Right lobe of liver (tissue), 6 donors: ENCODE measurements around the gene FAM53A. TPM values are rescaled to one million over a fixed set of nuclear protein-coding genes. Genes with fewer than 3 reads are reported as not detected.

Experiments used
- ATAC-seq, 4 donors: fragments of 200-7000 bp; cut with Tn5 transposase; one replicate each; pipeline ENCODE4 v1.9.1; 2020; ENCODE audit warnings: mild to moderate bottlenecking in 4 of 4, moderate library complexity in 4 of 4
- DNase-seq, 3 donors: peaks; one replicate each; pipeline ENCODE4 v3.0.0-alpha.2; 2020
- H3K27ac ChIP-seq, 3 donors: fragments of 200-600 bp; one replicate each; pipeline ENCODE4 v1.8.0; 2022
- H3K27me3 ChIP-seq, 2 donors: fragments of 200-600 bp; one replicate each; pipeline ENCODE4 v1.8.0; 2022
- H3K36me3 ChIP-seq, 4 donors: fragments of 200-600 bp; sonication (generic) in 1 of 4; one replicate each; pipeline versions ENCODE4 v1.5.1 to v1.8.0; 2017 to 2022; ENCODE audit warnings: control low read depth in 1 of 4
- H3K4me1 ChIP-seq, 4 donors: fragments of 200-600 bp; sonication (generic) in 1 of 4; one replicate each; pipeline versions ENCODE4 v1.5.1 to v1.8.0; 2017 to 2022; ENCODE audit warnings: control low read depth in 1 of 4
- H3K4me3 ChIP-seq, 3 donors: fragments of 200-600 bp; one replicate each; pipeline ENCODE4 v1.8.0; 2022
- H3K9me3 ChIP-seq, 4 donors: fragments of 200-600 bp; sonication (generic) in 1 of 4; one replicate each; pipeline versions ENCODE4 v1.5.1 to v1.8.0; 2017 to 2022; ENCODE audit warnings: control low read depth in 1 of 4
- POLR2A ChIP-seq: fragments of 450-650 bp; IDR thresholded peaks from one replicate; pipeline ENCODE4 v1.6.1; 2017; ENCODE audit warnings: antibody characterized with exemption, mild to moderate bottlenecking
- WGBS: methylation state at CpG from one replicate; pipeline ENCODE4 v1.1.6; 2018; ENCODE audit warnings: low coverage, low lambda C conversion rate; ENCODE audit not compliant: insufficient coverage; ENCODE audit errors: missing lambda C conversion rate; 5-methylcytosine and 5-hydroxymethylcytosine counted together
- intact Hi-C, 2 donors: fragments of 100-400 bp; cut with DNase I; formaldehyde crosslinking; loops; one replicate each; pipeline versions ENCODE4 v1.11.2 to v1.14.1; 2022
- total RNA-seq, 6 experiments: library from RNA; depleted of rRNA in 2 of 6; stranded (reverse); fragments of >200 nt in 2 of 6; fragmentation: NEBNext Ultra II Directional in 3 of 6; extraction: Animal tissue kit (Norgen Biotek cat#: 25700) in 3 of 6; gene quantifications; one replicate each; pipeline versions ENCODE4 v1.1.0 to v1.2.4, GENCODE V29; 2016 to 2023
- TF ChIP-seq, protein P1 (sequence below), 4 donors: fragments of 200-600 bp in 3 of 4; fragments of 450-650 bp in 1 of 4; IDR thresholded peaks; one replicate each; pipeline versions ENCODE4 v1.5.1 to v1.8.0; 2016 to 2022; ENCODE audit warnings: antibody characterized with exemption in 4 of 4, mild to moderate bottlenecking in 2 of 4
- donor health status: DM: no; HTN: yes; CAD: no.
- donor health status: DM: no; HTN: no; CAD: no.
- donor health status: DM: no; HTN: no; CAD: no.
- donor health status: DM: no; HTN: yes; CAD: no.
- donor health status: DM: no; HTN: yes; CAD: no.

Gene FAM53A
- total RNA-seq, 6 experiments from 2014 or later = 0.56 to 3.5 (median 0.74) TPM

GRCh38 chr4:1614854-1615595, 69.1 kb downstream of the FAM53A start:
- no peaks in the 10 kb centered on the region for H3K9me3 ChIP-seq
- no peak overlapping the region for H3K27ac ChIP-seq
- H3K4me3 ChIP-seq = no peak overlapping the region
- ATAC-seq = no peak
- 30% methylated on average over 2 of the region's 37 CpGs for WGBS
- DNase-seq = no peak
- intact Hi-C loops = no loop called here
- H3K4me1 ChIP-seq = no peaks in the 10 kb centered on the region
- no peaks in the 10 kb centered on the region for H3K27me3 ChIP-seq
- no peak for TF ChIP-seq POLR2A
- TF ChIP-seq, protein P1, sequence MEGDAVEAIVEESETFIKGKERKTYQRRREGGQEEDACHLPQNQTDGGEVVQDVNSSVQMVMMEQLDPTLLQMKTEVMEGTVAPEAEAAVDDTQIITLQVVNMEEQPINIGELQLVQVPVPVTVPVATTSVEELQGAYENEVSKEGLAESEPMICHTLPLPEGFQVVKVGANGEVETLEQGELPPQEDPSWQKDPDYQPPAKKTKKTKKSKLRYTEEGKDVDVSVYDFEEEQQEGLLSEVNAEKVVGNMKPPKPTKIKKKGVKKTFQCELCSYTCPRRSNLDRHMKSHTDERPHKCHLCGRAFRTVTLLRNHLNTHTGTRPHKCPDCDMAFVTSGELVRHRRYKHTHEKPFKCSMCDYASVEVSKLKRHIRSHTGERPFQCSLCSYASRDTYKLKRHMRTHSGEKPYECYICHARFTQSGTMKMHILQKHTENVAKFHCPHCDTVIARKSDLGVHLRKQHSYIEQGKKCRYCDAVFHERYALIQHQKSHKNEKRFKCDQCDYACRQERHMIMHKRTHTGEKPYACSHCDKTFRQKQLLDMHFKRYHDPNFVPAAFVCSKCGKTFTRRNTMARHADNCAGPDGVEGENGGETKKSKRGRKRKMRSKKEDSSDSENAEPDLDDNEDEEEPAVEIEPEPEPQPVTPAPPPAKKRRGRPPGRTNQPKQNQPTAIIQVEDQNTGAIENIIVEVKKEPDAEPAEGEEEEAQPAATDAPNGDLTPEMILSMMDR (IDR thresholded peaks at IDR 0.05) = no peak
- no peaks in the 10 kb centered on the region for H3K36me3 ChIP-seq

GRCh38 chr4:1614502-1614853, 69.6 kb downstream of the FAM53A start:
- no peaks in the 10 kb centered on the region for H3K4me1 ChIP-seq
- intact Hi-C loops = no loop called here
- H3K36me3 ChIP-seq = no peaks in the 10 kb centered on the region
- no peaks in the 10 kb centered on the region for H3K9me3 ChIP-seq
- WGBS = 80% methylated on average over 6 of the region's 17 CpGs
- no peak overlapping the region for H3K4me3 ChIP-seq
- no peaks in the 10 kb centered on the region for H3K27me3 ChIP-seq
- no peak for DNase-seq
- no peak for ATAC-seq
- no peak for TF ChIP-seq POLR2A
- no peak overlapping the region for H3K27ac ChIP-seq

DNA sequence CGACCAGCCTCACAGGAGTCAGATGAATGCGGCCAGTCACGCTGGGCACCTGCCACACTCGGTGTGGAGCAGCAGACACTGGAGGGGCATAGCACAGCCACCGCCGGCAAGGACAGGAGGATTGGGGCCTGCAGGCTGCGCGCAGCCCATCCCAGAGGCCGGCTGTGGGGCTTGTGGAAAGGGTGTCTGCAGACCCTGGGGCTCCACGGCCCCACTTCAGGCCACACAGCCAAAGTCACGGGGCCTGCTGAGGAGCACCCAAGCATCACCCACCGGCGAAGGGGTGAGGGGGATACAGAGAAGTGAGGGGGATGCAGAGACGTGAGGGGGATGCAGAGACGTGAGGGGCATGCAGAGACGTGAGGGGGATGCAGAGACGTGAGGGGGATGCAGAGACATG, 70.1 kb downstream of the FAM53A start:
- WGBS = 80% methylated on average over 12 of the region's 17 CpGs
- Histone ChIP-seq H3K27ac (no peak overlapping the region), H3K36me3 (no peaks in the 10 kb centered on the region), H3K4me1 (no peaks in the 10 kb centered on the region), H3K27me3 (no peaks in the 10 kb centered on the region), H3K4me3 (no peak overlapping the region), H3K9me3 (no peaks in the 10 kb centered on the region)
- ATAC-seq (no peak), DNase-seq (no peak)
- intact Hi-C loops = no loop called here
- no peak for TF ChIP-seq POLR2A
- TF ChIP-seq, protein P1 (IDR thresholded peaks at IDR 0.05) = no peak

DNA sequence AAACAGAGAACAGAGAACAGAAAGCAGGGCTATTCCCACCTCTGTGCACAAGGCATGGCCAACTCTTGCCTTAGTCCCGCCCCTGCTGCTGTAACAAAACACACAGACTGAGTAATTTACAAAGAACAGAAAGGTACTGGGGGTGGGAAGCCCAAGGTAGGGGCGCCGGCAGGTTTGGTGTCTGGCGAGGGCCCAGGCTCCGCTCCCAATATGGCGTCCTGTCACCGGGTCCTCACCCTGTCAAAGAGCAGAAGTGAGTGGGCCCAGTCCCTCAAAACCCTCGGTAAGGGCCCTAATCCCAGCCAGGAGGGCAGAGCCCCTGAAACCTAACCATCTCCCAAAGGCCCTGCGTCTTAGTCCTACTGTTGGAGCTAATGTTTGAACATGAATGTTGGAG, 71.0 kb downstream of the FAM53A start:
- H3K9me3 ChIP-seq = no peaks in the 10 kb centered on the region
- 0% methylated on average over 1 of the region's 9 CpGs for WGBS
- H3K4me3 ChIP-seq = no peak overlapping the region
- DNase-seq (no peak), ATAC-seq (no peak)
- intact Hi-C loops = no loop called here
- no peak overlapping the region for H3K27ac ChIP-seq
- H3K27me3 ChIP-seq = no peaks in the 10 kb centered on the region
- TF ChIP-seq, protein P1 (IDR thresholded peaks at IDR 0.05) = no peak
- TF ChIP-seq POLR2A = no peak
- no peaks in the 10 kb centered on the region for H3K4me1 ChIP-seq
- no peaks in the 10 kb centered on the region for H3K36me3 ChIP-seq

GRCh38 chr4:1612278-1613098, 71.6 kb downstream of the FAM53A start:
- Histone ChIP-seq H3K4me3 (no peak overlapping the region), H3K9me3 (no peaks in the 10 kb centered on the region), H3K36me3 (no peaks in the 10 kb centered on the region), H3K27ac (no peak overlapping the region), H3K27me3 (no peaks in the 10 kb centered on the region), H3K4me1 (no peaks in the 10 kb centered on the region)
- TF ChIP-seq POLR2A = no peak
- TF ChIP-seq, protein P1 (IDR thresholded peaks at IDR 0.05) = no peak
- 79% methylated on average over 9 of the region's 29 CpGs for WGBS
- ATAC-seq (no peak), DNase-seq (peak in 1 of 3 donors; percentile 30)
- intact Hi-C loops = no loop called here
